ENCODE data around the gene LPAR3.

DNA sequence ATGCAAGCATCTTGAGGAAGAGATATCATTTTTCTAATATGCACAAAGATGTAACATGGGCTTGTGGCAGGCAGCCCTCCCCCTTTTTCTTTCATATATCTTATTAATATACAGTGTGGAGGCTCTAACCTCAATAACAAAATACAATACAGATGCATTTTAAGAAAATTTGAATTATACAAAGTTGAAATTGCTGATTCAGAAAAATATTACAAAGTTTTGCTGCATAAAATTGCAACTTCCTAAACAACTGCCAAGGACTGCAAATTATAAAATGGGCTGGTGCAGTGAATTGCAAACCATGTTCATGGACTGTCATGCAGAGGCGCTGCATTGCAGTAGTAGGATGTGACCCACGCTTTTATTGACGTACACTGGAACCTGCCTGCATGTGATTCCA lies 84.0 kb downstream of the LPAR3 start:
- no peak for TF ChIP-seq EP300 (IDR thresholded peaks at IDR 0.05)
- TF ChIP-seq, protein P1, sequence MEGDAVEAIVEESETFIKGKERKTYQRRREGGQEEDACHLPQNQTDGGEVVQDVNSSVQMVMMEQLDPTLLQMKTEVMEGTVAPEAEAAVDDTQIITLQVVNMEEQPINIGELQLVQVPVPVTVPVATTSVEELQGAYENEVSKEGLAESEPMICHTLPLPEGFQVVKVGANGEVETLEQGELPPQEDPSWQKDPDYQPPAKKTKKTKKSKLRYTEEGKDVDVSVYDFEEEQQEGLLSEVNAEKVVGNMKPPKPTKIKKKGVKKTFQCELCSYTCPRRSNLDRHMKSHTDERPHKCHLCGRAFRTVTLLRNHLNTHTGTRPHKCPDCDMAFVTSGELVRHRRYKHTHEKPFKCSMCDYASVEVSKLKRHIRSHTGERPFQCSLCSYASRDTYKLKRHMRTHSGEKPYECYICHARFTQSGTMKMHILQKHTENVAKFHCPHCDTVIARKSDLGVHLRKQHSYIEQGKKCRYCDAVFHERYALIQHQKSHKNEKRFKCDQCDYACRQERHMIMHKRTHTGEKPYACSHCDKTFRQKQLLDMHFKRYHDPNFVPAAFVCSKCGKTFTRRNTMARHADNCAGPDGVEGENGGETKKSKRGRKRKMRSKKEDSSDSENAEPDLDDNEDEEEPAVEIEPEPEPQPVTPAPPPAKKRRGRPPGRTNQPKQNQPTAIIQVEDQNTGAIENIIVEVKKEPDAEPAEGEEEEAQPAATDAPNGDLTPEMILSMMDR (IDR thresholded peaks at IDR 0.05): no peak

Measured in tibial nerve (tissue), 4 donors.